HFFc6 (cell line): ENCODE data around the gene SH2D3C. TPM values are rescaled to one million over a fixed set of nuclear protein-coding genes. Genes with fewer than 3 reads are reported as not detected.

Experiments used
- DNase-seq: peaks from one replicate; pipeline ENCODE4 v3.0.0-alpha.2; 2018
- H3K27ac Mint-ChIP-seq: 2 replicates; pipeline ENCODE4 v1.8.0; 2020; ENCODE audit warnings: mild to moderate bottlenecking, mixed read lengths
- H3K27me3 Mint-ChIP-seq: 2 replicates; pipeline ENCODE4 v1.8.0; 2021; ENCODE audit warnings: mild to moderate bottlenecking, moderate library complexity, mixed read lengths; ENCODE audit not compliant: insufficient read depth
- H3K36me3 Mint-ChIP-seq: 2 replicates; pipeline ENCODE4 v1.8.0; 2021; ENCODE audit warnings: low read depth, mixed read lengths
- H3K4me1 Mint-ChIP-seq: 2 replicates; pipeline ENCODE4 v1.8.0; 2020; ENCODE audit warnings: low read depth, mixed read lengths
- H3K4me3 Mint-ChIP-seq: 2 replicates; pipeline ENCODE4 v1.8.0; 2020; ENCODE audit warnings: mild to moderate bottlenecking, moderate library complexity, mixed read lengths
- H3K9me3 Mint-ChIP-seq: 2 replicates; pipeline ENCODE4 v1.8.0; 2020; ENCODE audit warnings: mild to moderate bottlenecking, mixed read lengths
- CTCF ChIP-seq: fragments of 200-600 bp; sonication (generic); IDR thresholded peaks from 2 replicates; pipeline ENCODE4 v1.5.0; 2021; ENCODE audit warnings: antibody characterized with exemption, mild to moderate bottlenecking
- total RNA-seq, 6 experiments: library from RNA; stranded (reverse); fragmentation: NEBNext Ultra II Directional; extraction: Animal tissue kit (Norgen Biotek cat#: 25700); gene quantifications; 2 replicates in 1 of 6; 3 replicates in 5 of 6; pipeline ENCODE4 v1.2.3, GENCODE V29; 2021

The SH2D3C gene
- total RNA-seq, 6 experiments from 2014 or later = not detected

- no peak for TF ChIP-seq CTCF
- Mint-ChIP-seq H3K27me3 (peaks cover 20% of the 10 kb centered on the region), H3K4me3 (no peak overlapping the region), H3K4me1 (no peaks in the 10 kb centered on the region; the same call in 1 of the 2 replicates), H3K36me3 (peaks cover 17% of the 10 kb centered on the region), H3K9me3 (no peaks in the 10 kb centered on the region), H3K27ac (no peak overlapping the region; the same call in 1 of the 2 replicates)
- no peak for DNase-seq
Measured at GRCh38 chr9:127814619-127815511, 36.4 kb upstream of the SH2D3C start.

- H3K4me3 Mint-ChIP-seq = no peak overlapping the region
- peaks cover 16% of the 10 kb centered on the region for H3K36me3 Mint-ChIP-seq
- no peaks in the 10 kb centered on the region; the same call in 1 of the 2 replicates for H3K4me1 Mint-ChIP-seq
- DNase-seq = no peak
- H3K27ac Mint-ChIP-seq = no peak overlapping the region
- H3K27me3 Mint-ChIP-seq = peaks cover 22% of the 10 kb centered on the region
- no peak for TF ChIP-seq CTCF
- H3K9me3 Mint-ChIP-seq = no peaks in the 10 kb centered on the region
Measured at GRCh38 chr9:127813686-127814226, 35.3 kb upstream of the SH2D3C start.

- Mint-ChIP-seq H3K27me3 (peaks cover 17% of the 10 kb centered on the region), H3K36me3 (peaks cover 9% of the 10 kb centered on the region; the same call in 1 of the 2 replicates), H3K27ac (0 out of 2 replicates have a peak overlapping the region, but pooled peaks have one; percentile 18), H3K4me3 (no peak overlapping the region), H3K4me1 (no peaks in the 10 kb centered on the region; the same call in 1 of the 2 replicates), H3K9me3 (no peaks in the 10 kb centered on the region)
- no peak for DNase-seq
- TF ChIP-seq CTCF = no peak
Measured at GRCh38 chr9:127812936-127813675, 34.6 kb upstream of the SH2D3C start.

- Mint-ChIP-seq H3K9me3 (no peaks in the 10 kb centered on the region), H3K4me3 (no peak overlapping the region), H3K27ac (no peak overlapping the region), H3K27me3 (peaks cover 17% of the 10 kb centered on the region), H3K36me3 (peaks cover 9% of the 10 kb centered on the region; the same call in 1 of the 2 replicates), H3K4me1 (no peaks in the 10 kb centered on the region; the same call in 1 of the 2 replicates)
- DNase-seq = no peak
- no peak for TF ChIP-seq CTCF
Measured at GRCh38 chr9:127812011-127812410, 33.5 kb upstream of the SH2D3C start.

- no peak for TF ChIP-seq CTCF
- no peak for DNase-seq
- Mint-ChIP-seq H3K9me3 (no peaks in the 10 kb centered on the region), H3K4me3 (no peak overlapping the region), H3K27me3 (peaks cover 17% of the 10 kb centered on the region), H3K36me3 (peaks cover 14% of the 10 kb centered on the region; the same call in 1 of the 2 replicates), H3K4me1 (no peaks in the 10 kb centered on the region), H3K27ac (no peak overlapping the region; the same call in 1 of the 2 replicates)
Measured at GRCh38 chr9:127810378-127811187, 32.1 kb upstream of the SH2D3C start.
